Body of pancreas (tissue), 4 donors: ENCODE results near the gene RPS27L. TPM values are rescaled to one million over a fixed set of nuclear protein-coding genes. Genes with fewer than 3 reads are reported as not detected.

Source experiments
- ATAC-seq: fragments of 150-250 bp; one replicate; pipeline ENCODE4 v1.9.1; 2016
- DNase-seq, 4 donors: peaks; one replicate each; pipeline ENCODE4 v3.0.0-alpha.2; 2019
- H3K27ac ChIP-seq, 4 donors: fragments of 200-600 bp; sonication (generic); 1 replicate in 3 of 4; 2 replicates in 1 of 4; pipeline versions ENCODE4 v1.5.1 to v1.6.1; 2016 to 2019; ENCODE audit warnings: mild to moderate bottlenecking in 1 of 4, mixed read lengths in 1 of 4, moderate library complexity in 1 of 4
- H3K27me3 ChIP-seq, 2 donors: fragments of 200-600 bp; sonication (generic); one replicate each; pipeline ENCODE4 v1.6.0; 2016; ENCODE audit warnings: mild to moderate bottlenecking in 1 of 2
- H3K36me3 ChIP-seq, 2 donors: fragments of 200-600 bp; sonication (generic); replicated peaks in 1 of 2; 2 replicates each; pipeline ENCODE4 v1.5.1; 2016; ENCODE audit warnings: low read depth in 2 of 2; ENCODE audit not compliant: insufficient read depth in 1 of 2
- H3K4me1 ChIP-seq: fragments of 200-600 bp; sonication (generic); one replicate; pipeline ENCODE4 v1.6.0; 2016
- H3K4me3 ChIP-seq, 2 donors: fragments of 200-600 bp; sonication (generic); 1 replicate in 1 of 2; 2 replicates in 1 of 2; pipeline ENCODE4 v1.5.1; 2016 to 2019
- H3K9me3 ChIP-seq, 3 donors: fragments of 200-600 bp; sonication (generic); 1 replicate in 2 of 3; 2 replicates in 1 of 3; pipeline ENCODE4 v1.5.1; 2016
- CTCF ChIP-seq, 7 experiments: fragments of 450-650 bp in 4 of 7; fragments of 200-600 bp in 3 of 7; sonication (generic) in 3 of 7; IDR thresholded peaks; one replicate each; pipeline ENCODE4 v1.5.1; 2016 to 2019; ENCODE audit warnings: antibody characterized with exemption in 7 of 7
- POLR2A ChIP-seq, 3 donors: fragments of 450-650 bp; IDR thresholded peaks; one replicate each; pipeline ENCODE4 v1.6.1; 2016; ENCODE audit warnings: antibody characterized with exemption in 3 of 3, mild to moderate bottlenecking in 2 of 3
- WGBS, 2 donors: methylation state at CpG; one replicate each; pipeline ENCODE4 v1.1.5; 2017; 5-methylcytosine and 5-hydroxymethylcytosine counted together
- intact Hi-C: fragments of 100-400 bp; cut with DNase I; formaldehyde crosslinking; loops from one replicate; pipeline ENCODE4 v1.15.1; 2023
- total RNA-seq, 2 donors: library from RNA; depleted of rRNA; stranded (reverse); fragments of >200 nt; gene quantifications; one replicate each; pipeline ENCODE4 v1.1.0, GENCODE V29; 2016

RPS27L gene
- total RNA-seq, 2 donors from 2014 or later = 15.2 to 37.9 TPM

GRCh38 chr15:63146684-63147083 is 10.6 kb downstream of the RPS27L start:
- Histone ChIP-seq H3K4me3 (no peak overlapping the region), H3K27ac (no peak overlapping the region), H3K4me1 (peaks cover 5% of the 10 kb centered on the region), H3K9me3 (no peaks in the 10 kb centered on the region), H3K27me3 (no peaks in the 10 kb centered on the region), H3K36me3 (peaks cover 0 to under 1% of the 10 kb centered on the region in 2 donors)
- TF ChIP-seq CTCF (IDR thresholded peaks at IDR 0.05) = no peak
- TF ChIP-seq POLR2A (IDR thresholded peaks at IDR 0.05) = no peak
- DNase-seq (no peak), ATAC-seq (no peak)
- intact Hi-C loops = no loop called here
- 75 to 89% methylated on average over 3 of the region's 3 CpGs for WGBS, 2 donors

- TF ChIP-seq CTCF (IDR thresholded peaks at IDR 0.05) (no peak), POLR2A (IDR thresholded peaks at IDR 0.05) (no peak)
- no peaks in the 10 kb centered on the region for H3K9me3 ChIP-seq
- no peaks in the 10 kb centered on the region for H3K27me3 ChIP-seq
- H3K4me1 ChIP-seq = peaks cover 2% of the 10 kb centered on the region
- intact Hi-C loops = no loop called here
- H3K4me3 ChIP-seq = no peak overlapping the region
- ATAC-seq (no peak), DNase-seq (no peak)
- H3K36me3 ChIP-seq = no peaks in the 10 kb centered on the region
- WGBS, 2 donors = 88 to 93% methylated on average over 2 of the region's 2 CpGs
- no peak overlapping the region for H3K27ac ChIP-seq
These were observed 11.9 kb downstream of the RPS27L start for GRCh38 chr15:63145426-63145825.

DNA sequence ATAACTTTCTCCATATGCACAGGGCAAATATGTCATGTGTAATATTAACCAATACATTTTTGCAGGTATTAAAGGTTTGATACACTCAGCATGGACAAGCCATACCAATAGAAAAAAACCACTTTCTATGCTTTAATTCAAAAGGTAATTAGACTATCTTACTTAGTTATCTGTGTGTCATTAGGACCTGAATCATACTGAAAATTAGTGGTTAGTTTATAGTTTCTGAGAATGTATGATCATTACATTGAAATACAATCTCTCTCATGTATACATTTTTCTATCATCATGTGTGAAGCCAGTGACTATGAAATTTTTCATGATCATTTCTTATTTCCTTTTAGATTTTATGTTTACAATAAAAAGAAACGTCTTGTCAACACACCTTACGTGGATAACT is 16.3 kb downstream of the RPS27L start:
- no peak for TF ChIP-seq CTCF (IDR thresholded peaks at IDR 0.05)
- TF ChIP-seq POLR2A (IDR thresholded peaks at IDR 0.05) = no peak
- Histone ChIP-seq H3K27me3 (no peaks in the 10 kb centered on the region), H3K9me3 (no peaks in the 10 kb centered on the region), H3K4me3 (no peak overlapping the region), H3K36me3 (no peaks in the 10 kb centered on the region), H3K27ac (no peak overlapping the region), H3K4me1 (no peaks in the 10 kb centered on the region)
- ATAC-seq = no peak
- DNase-seq = no peak
- intact Hi-C loops = no loop called here
- WGBS, 2 donors = 89% methylated on average over 2 of the region's 2 CpGs

DNA sequence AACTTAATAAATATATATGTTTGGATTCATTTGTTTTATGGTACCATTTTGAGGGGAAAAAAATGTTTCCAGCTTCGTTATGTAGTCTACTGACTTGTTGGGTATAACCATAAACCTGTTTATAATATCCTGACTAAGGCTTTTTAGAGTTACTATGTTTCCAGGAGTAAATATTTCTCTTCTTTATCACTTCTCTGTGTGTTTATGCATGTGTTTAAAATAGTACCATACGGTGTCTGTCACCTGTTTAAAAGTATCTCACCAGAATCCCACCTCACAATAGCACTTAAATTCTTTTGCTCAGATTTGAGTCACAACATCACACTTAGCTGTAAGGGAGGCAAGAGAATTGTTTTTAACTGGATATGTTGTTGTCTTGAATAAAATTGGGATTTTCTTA is 20.5 kb downstream of the RPS27L start:
- H3K4me1 ChIP-seq = no peaks in the 10 kb centered on the region
- DNase-seq (no peak), ATAC-seq (no peak)
- 67 to 72% methylated on average over 2 of the region's 2 CpGs for WGBS, 2 donors
- TF ChIP-seq POLR2A (IDR thresholded peaks at IDR 0.05) (no peak), CTCF (IDR thresholded peaks at IDR 0.05) (no peak)
- no peak overlapping the region for H3K27ac ChIP-seq
- intact Hi-C loops = no loop called here
- H3K9me3 ChIP-seq = no peaks in the 10 kb centered on the region
- H3K4me3 ChIP-seq = no peak overlapping the region
- no peaks in the 10 kb centered on the region for H3K27me3 ChIP-seq
- no peaks in the 10 kb centered on the region for H3K36me3 ChIP-seq

GRCh38 chr15:63135804-63136203 is 21.5 kb downstream of the RPS27L start:
- WGBS, 2 donors = 71 to 77% methylated on average over 3 of the region's 3 CpGs
- ATAC-seq = no peak

More at GRCh38 chr15:63135804-63136203, 21.5 kb downstream of the RPS27L start:
- no peak for DNase-seq
- H3K36me3 ChIP-seq = peaks cover 0 to 3% of the 10 kb centered on the region in 2 donors
- H3K9me3 ChIP-seq = no peaks in the 10 kb centered on the region
- peak overlapping the region in 1 of 4 donors; percentile 51 for H3K27ac ChIP-seq
- H3K4me1 ChIP-seq = no peaks in the 10 kb centered on the region
- TF ChIP-seq POLR2A (IDR thresholded peaks at IDR 0.05) (no peak), CTCF (IDR thresholded peaks at IDR 0.05) (no peak)
- intact Hi-C loops = no loop called here
- H3K27me3 ChIP-seq = no peaks in the 10 kb centered on the region
- H3K4me3 ChIP-seq = no peak overlapping the region
